ENCODE data around the gene PRKCH.

PRKCH gene

DNA sequence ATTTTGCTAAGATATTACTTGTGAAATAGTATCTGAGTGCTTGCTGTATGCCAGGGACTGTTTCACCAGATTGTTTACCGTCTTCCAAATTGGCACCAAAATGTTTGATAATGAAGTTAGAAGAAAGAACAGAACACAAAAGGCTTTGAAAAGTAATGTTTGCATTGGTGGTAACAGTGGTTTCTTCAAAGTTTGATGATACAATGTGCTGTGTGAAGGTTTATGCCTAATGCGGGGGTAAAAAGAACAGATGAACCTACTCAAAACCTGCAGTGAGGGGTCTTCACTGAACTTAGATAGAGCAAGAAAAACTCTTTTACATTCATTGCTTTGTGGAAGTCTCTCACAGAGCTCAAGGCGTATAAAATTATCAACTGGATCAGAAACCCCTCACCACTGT, 76.2 kb downstream of the PRKCH start:
- H3K79me2 ChIP-seq (ENCODE audit: insufficient read depth, low read length) = peaks cover 98% of the 10 kb centered on the region
- H3K4me1 ChIP-seq (ENCODE audit: insufficient read depth, low read length, poor library complexity, severe bottlenecking) = peaks cover 46% of the 10 kb centered on the region

GRCh38 chr14:61398221-61398620, 76.8 kb downstream of the PRKCH start:
- H3K9ac ChIP-seq (ENCODE audit: low read depth, low read length, poor library complexity, severe bottlenecking) = no peak overlapping the region
- H3K36me3 ChIP-seq (ENCODE audit: insufficient read depth, low read length) = peaks cover 28% of the 10 kb centered on the region; the same call in 1 of the 2 replicates
- peaks cover 92% of the 10 kb centered on the region for H3K79me2 ChIP-seq (ENCODE audit: insufficient read depth, low read length)
- no peaks in the 10 kb centered on the region for H3K9me3 ChIP-seq (ENCODE audit: insufficient read depth, low read depth, low read length)
- no peak overlapping the region for H2AFZ ChIP-seq (ENCODE audit: low read length)
- no peak for TF ChIP-seq EZH2phosphoT487 (IDR thresholded peaks at IDR 0.05; ENCODE audit: borderline replicate concordance)
- no peak for TF ChIP-seq CTCF (conservative IDR thresholded peaks at IDR 0.05; ENCODE audit: low read length)
- H3K9me2 ChIP-seq (replicated peaks; ENCODE audit: low read depth, low read length) = no peaks in the 10 kb centered on the region
- peaks cover 49% of the 10 kb centered on the region for H3K4me1 ChIP-seq (ENCODE audit: insufficient read depth, low read length, poor library complexity, severe bottlenecking)
- peaks cover 7% of the 10 kb centered on the region for H4K20me1 ChIP-seq (ENCODE audit: insufficient read depth, low read length, poor library complexity, severe bottlenecking)
- H3K4me3 ChIP-seq (ENCODE audit: low read length, poor library complexity, severe bottlenecking) = no peak overlapping the region
- H3F3A ChIP-seq (ENCODE audit: low read depth) = peaks cover 4% of the 10 kb centered on the region
- H3K4me2 ChIP-seq (ENCODE audit: low read depth, low read length, poor library complexity, severe bottlenecking) = no peak overlapping the region
- no peaks in the 10 kb centered on the region for H3K27me3 ChIP-seq (ENCODE audit: insufficient read depth, low read length, poor library complexity, severe bottlenecking)

More for the DNA sequence above, 76.2 kb downstream of the PRKCH start:
- Histone ChIP-seq H3F3A (ENCODE audit: low read depth) (no peaks in the 10 kb centered on the region), H3K9me2 (replicated peaks; ENCODE audit: low read depth, low read length) (no peaks in the 10 kb centered on the region), H3K4me3 (ENCODE audit: low read length, poor library complexity, severe bottlenecking) (no peak overlapping the region), H4K20me1 (ENCODE audit: insufficient read depth, low read length, poor library complexity, severe bottlenecking) (peaks cover 11% of the 10 kb centered on the region), H2AFZ (ENCODE audit: low read length) (no peak overlapping the region), H3K9ac (ENCODE audit: low read depth, low read length, poor library complexity, severe bottlenecking) (no peak overlapping the region), H3K4me2 (ENCODE audit: low read depth, low read length, poor library complexity, severe bottlenecking) (no peak overlapping the region), H3K27me3 (ENCODE audit: insufficient read depth, low read length, poor library complexity, severe bottlenecking) (no peaks in the 10 kb centered on the region), H3K9me3 (ENCODE audit: insufficient read depth, low read depth, low read length) (no peaks in the 10 kb centered on the region), H3K36me3 (ENCODE audit: insufficient read depth, low read length) (peaks cover 34% of the 10 kb centered on the region; the same call in 1 of the 2 replicates)
- TF ChIP-seq CTCF (conservative IDR thresholded peaks at IDR 0.05; ENCODE audit: low read length) (no peak), EZH2phosphoT487 (IDR thresholded peaks at IDR 0.05; ENCODE audit: borderline replicate concordance) (no peak)

DNA sequence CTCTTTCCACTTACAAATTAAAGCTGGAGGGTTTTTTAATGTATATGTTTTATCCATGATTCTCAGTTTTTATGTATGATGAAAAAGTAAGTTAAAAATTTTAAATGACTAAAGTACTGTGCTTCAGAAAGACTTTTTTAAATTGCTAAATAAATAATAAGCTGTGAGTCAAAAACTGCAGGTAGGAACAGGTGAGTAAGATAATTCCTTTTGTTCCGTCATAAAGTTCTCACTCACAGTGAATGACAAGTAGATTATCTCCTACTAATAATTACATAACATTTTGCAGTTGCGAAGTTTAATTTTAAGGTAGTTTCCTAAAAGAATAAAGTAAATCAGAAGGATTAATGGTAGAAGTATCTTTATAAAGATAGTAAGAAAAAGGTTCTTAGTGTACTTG, 78.0 kb downstream of the PRKCH start:
- H3K9me2 ChIP-seq (replicated peaks; ENCODE audit: low read depth, low read length) = no peaks in the 10 kb centered on the region
- peaks cover 3% of the 10 kb centered on the region for H4K20me1 ChIP-seq (ENCODE audit: insufficient read depth, low read length, poor library complexity, severe bottlenecking)
- no peak overlapping the region for H2AFZ ChIP-seq (ENCODE audit: low read length)
- no peak overlapping the region for H3K4me3 ChIP-seq (ENCODE audit: low read length, poor library complexity, severe bottlenecking)
- TF ChIP-seq CTCF (conservative IDR thresholded peaks at IDR 0.05; ENCODE audit: low read length) = no peak
- TF ChIP-seq EZH2phosphoT487 (IDR thresholded peaks at IDR 0.05; ENCODE audit: borderline replicate concordance) = no peak
- peaks cover 58% of the 10 kb centered on the region for H3K4me1 ChIP-seq (ENCODE audit: insufficient read depth, low read length, poor library complexity, severe bottlenecking)
- H3K4me2 ChIP-seq (ENCODE audit: low read depth, low read length, poor library complexity, severe bottlenecking) = no peak overlapping the region
- no peaks in the 10 kb centered on the region for H3K9me3 ChIP-seq (ENCODE audit: insufficient read depth, low read depth, low read length)
- H3K36me3 ChIP-seq (ENCODE audit: insufficient read depth, low read length) = peaks cover 17% of the 10 kb centered on the region; the same call in 1 of the 2 replicates
- H3K79me2 ChIP-seq (ENCODE audit: insufficient read depth, low read length) = peaks cover 85% of the 10 kb centered on the region
- no peaks in the 10 kb centered on the region for H3K27me3 ChIP-seq (ENCODE audit: insufficient read depth, low read length, poor library complexity, severe bottlenecking)
- H3K9ac ChIP-seq (ENCODE audit: low read depth, low read length, poor library complexity, severe bottlenecking) = no peak overlapping the region
- peaks cover 13% of the 10 kb centered on the region for H3F3A ChIP-seq (ENCODE audit: low read depth)

Measured in Loucy (cell line).